Neuronal stem cell (in vitro differentiated cells): ENCODE results near the gene RFPL1.

Source experiments
- DNase-seq: peaks from one replicate; pipeline ENCODE4 v3.0.0-alpha.2; 2013; ENCODE audit warnings: low spot score
- H2AFZ ChIP-seq: one replicate; pipeline ENCODE4 v1.6.1; 2013; ENCODE audit warnings: mild to moderate bottlenecking, low read length, inconsistent platforms
- H2AK5ac ChIP-seq: 2 replicates; pipeline ENCODE4 v1.6.1; 2013; ENCODE audit warnings: low read depth, mild to moderate bottlenecking, inconsistent platforms, low read length, moderate library complexity, mixed read lengths
- H2BK120ac ChIP-seq: 2 replicates; pipeline ENCODE4 v1.6.1; 2013; ENCODE audit warnings: low read depth, mild to moderate bottlenecking, inconsistent platforms, low read length, moderate library complexity, mixed read lengths
- H2BK12ac ChIP-seq: one replicate; pipeline ENCODE4 v1.6.1; 2013; ENCODE audit warnings: low read length, inconsistent platforms
- H2BK15ac ChIP-seq: 2 replicates; pipeline ENCODE4 v1.6.1; 2013; ENCODE audit warnings: mild to moderate bottlenecking, low read length, inconsistent platforms, mixed read lengths
- H2BK5ac ChIP-seq: one replicate; pipeline ENCODE4 v1.6.1; 2013; ENCODE audit warnings: inconsistent platforms, mild to moderate bottlenecking, low read length, moderate library complexity
- H3K14ac ChIP-seq: one replicate; pipeline ENCODE4 v1.6.1; 2013; ENCODE audit warnings: low read length, inconsistent platforms
- H3K18ac ChIP-seq: 2 replicates; pipeline ENCODE4 v1.6.1; 2013; ENCODE audit warnings: low read length, inconsistent platforms
- H3K23ac ChIP-seq: 2 replicates; pipeline ENCODE4 v1.6.1; 2013; ENCODE audit warnings: low read depth, mild to moderate bottlenecking, mixed read lengths, low read length, inconsistent platforms; ENCODE audit not compliant: poor library complexity
- H3K27ac ChIP-seq: replicated peaks from 3 replicates; pipeline ENCODE4 v1.5.1; 2013; ENCODE audit warnings: low read length, inconsistent platforms
- H3K27me3 ChIP-seq, 3 experiments: 2 replicates each; pipeline ENCODE4 v1.6.1; 2013; ENCODE audit warnings: low read length in 3 of 3, mild to moderate bottlenecking in 2 of 3, inconsistent platforms in 1 of 3, low read depth in 1 of 3, mixed read lengths in 1 of 3, moderate library complexity in 1 of 3; ENCODE audit not compliant: control insufficient read depth in 3 of 3, insufficient read depth in 3 of 3
- H3K36me3 ChIP-seq, 2 donors: replicated peaks in 1 of 2; 2 replicates each; pipeline ENCODE4 v1.6.1; 2013; ENCODE audit warnings: low read length in 2 of 2; ENCODE audit not compliant: control insufficient read depth in 2 of 2, insufficient read depth in 2 of 2
- H3K4ac ChIP-seq: 2 replicates; pipeline ENCODE4 v1.6.1; 2013; ENCODE audit warnings: inconsistent platforms, mild to moderate bottlenecking, low read length, moderate library complexity
- H3K4me1 ChIP-seq, 2 donors: 1 replicate in 1 of 2; 2 replicates in 1 of 2; pipeline ENCODE4 v1.6.1; 2013; ENCODE audit warnings: low read length in 2 of 2, low read depth in 1 of 2; ENCODE audit not compliant: control insufficient read depth in 2 of 2, insufficient read depth in 1 of 2
- H3K4me2 ChIP-seq: one replicate; pipeline ENCODE4 v1.6.1; 2013; ENCODE audit warnings: mild to moderate bottlenecking, low read length, inconsistent platforms; ENCODE audit not compliant: insufficient read depth, poor library complexity, severe bottlenecking
- H3K4me3 ChIP-seq, 2 donors: 2 replicates each; pipeline ENCODE4 v1.5.1; 2013; ENCODE audit warnings: low read length in 2 of 2, mild to moderate bottlenecking in 2 of 2, inconsistent platforms in 1 of 2, moderate library complexity in 1 of 2
- H3K79me1 ChIP-seq: one replicate; pipeline ENCODE4 v1.6.1; 2013; ENCODE audit warnings: low read depth, mild to moderate bottlenecking, inconsistent platforms, low read length, moderate library complexity
- H3K9ac ChIP-seq: one replicate; pipeline ENCODE4 v1.6.1; 2013; ENCODE audit warnings: mild to moderate bottlenecking, low read depth, low read length, inconsistent platforms; ENCODE audit not compliant: poor library complexity
- H3K9me3 ChIP-seq, 2 donors: replicated peaks in 1 of 2; 2 replicates each; pipeline versions ENCODE3 to v1.6.1; 2013; ENCODE audit warnings: low read length in 2 of 2, mild to moderate bottlenecking in 2 of 2, inconsistent platforms in 1 of 2, low read depth in 1 of 2, mixed read lengths in 1 of 2, moderate library complexity in 1 of 2; ENCODE audit not compliant: control insufficient read depth in 2 of 2, insufficient read depth in 1 of 2
- H4K8ac ChIP-seq: one replicate; pipeline ENCODE4 v1.6.1; 2013; ENCODE audit warnings: low read depth, mild to moderate bottlenecking, inconsistent platforms, low read length, moderate library complexity
- H4K91ac ChIP-seq: one replicate; pipeline ENCODE4 v1.6.1; 2013; ENCODE audit warnings: low read length, low read depth, mild to moderate bottlenecking, inconsistent platforms; ENCODE audit not compliant: poor library complexity
- WGBS, 2 donors: extraction: QIAGEN DNeasy Blood & Tissue Kit; methylation state at CpG; one replicate each; pipeline ENCODE4 v1.1.7; 2013; ENCODE audit warnings: missing lambda C conversion rate in 2 of 2, mixed read lengths in 1 of 2; ENCODE audit not compliant: insufficient read length in 2 of 2, insufficient replicate concordance in 1 of 2; ENCODE audit errors: extremely low coverage in 2 of 2; 5-methylcytosine and 5-hydroxymethylcytosine counted together

RFPL1 gene

DNA sequence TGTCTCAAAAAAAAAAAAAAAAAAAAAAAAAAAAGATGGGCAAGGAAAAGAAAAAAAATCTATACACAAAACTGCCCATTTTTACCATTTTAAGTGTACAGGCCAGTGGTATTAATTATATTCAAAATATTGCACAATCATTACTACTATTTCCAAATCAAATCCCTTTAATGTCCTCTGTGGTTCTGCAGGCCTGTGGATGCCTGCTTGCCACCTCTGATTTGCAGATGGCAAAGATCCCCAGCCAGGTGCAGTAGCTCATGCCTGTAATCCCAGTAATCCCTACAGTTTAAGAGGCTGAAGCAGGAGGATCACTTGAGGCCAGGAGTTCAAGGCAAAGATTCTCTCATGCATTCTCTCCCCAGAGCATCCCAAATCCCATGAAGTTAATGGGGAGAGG is 20.2 kb downstream of the RFPL1 start:
- H2AK5ac ChIP-seq, result no peak overlapping the region
- no peak overlapping the region for H4K8ac ChIP-seq
- peaks cover 1% of the 10 kb centered on the region for H3K79me1 ChIP-seq
- H4K91ac ChIP-seq, result no peak overlapping the region
- H3K4ac ChIP-seq, result no peak overlapping the region
- H3K18ac ChIP-seq, result no peak overlapping the region
- H3K4me1 ChIP-seq, result peaks cover 9 to 16% of the 10 kb centered on the region in 2 donors
- H3K14ac ChIP-seq, result no peak overlapping the region
- H2BK12ac ChIP-seq, result no peak overlapping the region
- no peak overlapping the region for H2BK5ac ChIP-seq
- H2BK15ac ChIP-seq, result no peak overlapping the region
- no peak for DNase-seq
- H3K4me3 ChIP-seq, result no peak overlapping the region
- H2AFZ ChIP-seq, result no peak overlapping the region
- peaks cover 0 to 4% (median 0%) of the 10 kb centered on the region in 3 experiments for H3K27me3 ChIP-seq
- H2BK120ac ChIP-seq, result no peak overlapping the region
- no peak overlapping the region for H3K27ac ChIP-seq
- H3K4me2 ChIP-seq, result no peak overlapping the region
- no peaks in the 10 kb centered on the region for H3K36me3 ChIP-seq
- no peaks in the 10 kb centered on the region for H3K9me3 ChIP-seq
- no peak overlapping the region for H3K23ac ChIP-seq
- no peak overlapping the region for H3K9ac ChIP-seq

DNA sequence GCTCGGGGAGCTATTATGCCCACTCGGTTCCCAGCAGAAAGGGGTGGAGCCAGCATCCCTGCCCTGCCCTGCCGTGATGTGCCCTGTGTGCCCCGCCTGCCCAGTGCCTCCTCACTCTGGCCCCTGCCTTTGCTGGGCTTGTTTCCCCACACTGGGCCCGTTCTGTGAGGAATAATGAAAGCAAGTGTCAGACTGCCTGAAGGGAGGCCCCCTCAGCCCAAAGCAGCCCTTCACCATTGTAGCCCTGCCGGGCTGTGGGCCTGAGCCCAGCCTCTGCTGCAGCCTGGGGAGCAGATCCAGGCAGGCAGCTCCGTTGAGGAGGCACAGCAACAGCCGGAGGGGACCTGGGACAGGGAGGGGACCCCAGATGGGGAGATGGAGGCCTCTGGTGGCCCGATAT is 21.4 kb downstream of the RFPL1 start:
- H4K8ac ChIP-seq, result no peak overlapping the region
- WGBS, 2 donors, result no CpG with 5 or more reads among the region's 9 CpGs
- peaks cover 9 to 16% of the 10 kb centered on the region in 2 donors for H3K4me1 ChIP-seq
- no peak overlapping the region for H2BK5ac ChIP-seq
- H2BK12ac ChIP-seq, result no peak overlapping the region
- H3K9ac ChIP-seq, result peak overlapping the region; percentile 78
- no peaks in the 10 kb centered on the region for H3K9me3 ChIP-seq
- H3K18ac ChIP-seq, result peak overlapping the region; percentile 90
- H3K27ac ChIP-seq, result peak overlapping the region; percentile 23
- H3K14ac ChIP-seq, result no peak overlapping the region
- no peak overlapping the region for H3K23ac ChIP-seq
- no peak for DNase-seq
- no peak overlapping the region for H2BK120ac ChIP-seq
- no peaks in the 10 kb centered on the region for H3K36me3 ChIP-seq
- peak overlapping the region; percentile 6 for H2BK15ac ChIP-seq
- peak overlapping the region; percentile 88 for H4K91ac ChIP-seq
- H3K27me3 ChIP-seq, result no peaks in the 10 kb centered on the region
- H2AK5ac ChIP-seq, result no peak overlapping the region
- no peak overlapping the region for H3K4me3 ChIP-seq
- no peak overlapping the region for H3K4ac ChIP-seq
- peak overlapping the region; percentile 52 for H2AFZ ChIP-seq
- no peak overlapping the region for H3K4me2 ChIP-seq
- H3K79me1 ChIP-seq, result peaks cover 1% of the 10 kb centered on the region

DNA sequence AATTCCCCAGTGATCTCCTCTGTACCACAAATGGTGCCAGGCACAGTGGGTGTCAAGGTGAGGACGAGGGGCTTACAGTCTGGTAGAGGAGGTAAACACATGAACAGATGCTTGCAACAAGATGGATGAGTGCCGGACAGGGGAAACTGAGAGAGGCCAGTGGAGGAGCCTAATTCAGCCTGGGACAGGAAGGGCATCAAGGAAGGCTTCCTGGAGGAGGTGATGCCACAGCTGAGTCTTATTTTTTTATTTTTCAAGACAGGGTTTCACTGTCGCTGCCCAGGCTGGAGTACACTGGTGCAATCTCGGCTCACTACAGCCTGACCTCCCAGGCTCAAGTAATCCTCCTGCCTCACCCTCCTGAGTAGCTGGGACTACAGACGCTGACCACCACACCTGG is 22.9 kb downstream of the RFPL1 start:
- Histone ChIP-seq H2BK120ac (no peak overlapping the region), H3K27me3 (no peaks in the 10 kb centered on the region), H3K4me1 (peaks cover 4 to 13% of the 10 kb centered on the region in 2 donors), H3K27ac (no peak overlapping the region), H3K4me3 (no peak overlapping the region), H3K18ac (no peak overlapping the region), H2AK5ac (no peak overlapping the region), H3K4me2 (no peak overlapping the region), H4K8ac (no peak overlapping the region), H3K23ac (no peak overlapping the region), H4K91ac (no peak overlapping the region), H2BK12ac (no peak overlapping the region), H3K36me3 (no peaks in the 10 kb centered on the region), H3K79me1 (peaks cover 1% of the 10 kb centered on the region), H2AFZ (no peak overlapping the region), H3K9ac (no peak overlapping the region), H3K14ac (no peak overlapping the region), H2BK15ac (no peak overlapping the region), H3K4ac (no peak overlapping the region), H3K9me3 (no peaks in the 10 kb centered on the region), H2BK5ac (no peak overlapping the region)
- no peak for DNase-seq
- no CpG with 5 or more reads among the region's 5 CpGs for WGBS, 2 donors

DNA sequence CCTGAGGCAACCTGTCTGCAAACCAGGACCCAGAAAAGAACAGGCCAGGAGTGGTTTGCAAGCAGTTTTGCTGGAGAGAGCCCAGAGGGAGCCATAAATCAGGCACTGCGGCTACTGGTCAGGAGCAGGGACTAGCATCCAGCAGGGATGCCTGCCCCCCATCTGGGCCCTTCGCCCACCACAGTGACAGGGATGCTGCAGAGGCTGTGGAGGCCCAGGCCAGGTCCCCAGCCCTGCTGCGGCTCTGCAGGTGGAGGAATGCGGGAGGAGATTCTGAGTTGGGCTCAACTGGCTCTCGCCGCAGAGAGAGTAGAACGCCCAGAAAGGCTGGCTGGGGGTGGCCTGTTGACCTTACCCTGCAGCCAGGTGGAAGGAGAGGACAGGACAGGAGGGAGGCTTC is 25.2 kb downstream of the RFPL1 start:
- H3K9ac ChIP-seq, result no peak overlapping the region
- H2BK12ac ChIP-seq, result no peak overlapping the region
- peaks cover 0 to 7% of the 10 kb centered on the region in 2 donors for H3K4me1 ChIP-seq
- H3K9me3 ChIP-seq, result no peaks in the 10 kb centered on the region
- peak overlapping the region; percentile 28 for H2BK15ac ChIP-seq
- no peak overlapping the region for H3K4me2 ChIP-seq
- H3K4ac ChIP-seq, result no peak overlapping the region
- no peak overlapping the region for H2BK120ac ChIP-seq
- no peak overlapping the region for H2AFZ ChIP-seq
- no peak overlapping the region for H3K23ac ChIP-seq
- no peak overlapping the region for H4K91ac ChIP-seq
- DNase-seq, result no peak
- no peaks in the 10 kb centered on the region for H3K36me3 ChIP-seq
- H3K27me3 ChIP-seq, result no peaks in the 10 kb centered on the region
- H3K27ac ChIP-seq, result no peak overlapping the region
- no peak overlapping the region for H2AK5ac ChIP-seq
- no peak overlapping the region for H3K14ac ChIP-seq
- WGBS, 2 donors, result no CpG with 5 or more reads among the region's 7 CpGs
- H4K8ac ChIP-seq, result no peak overlapping the region
- H3K4me3 ChIP-seq, result no peak overlapping the region
- H3K79me1 ChIP-seq, result peaks cover 1% of the 10 kb centered on the region
- peak overlapping the region; percentile 40 for H2BK5ac ChIP-seq
- peak overlapping the region; percentile 82 for H3K18ac ChIP-seq
